ENCODE measurements around the gene RPS26.

The RPS26 gene

DNA sequence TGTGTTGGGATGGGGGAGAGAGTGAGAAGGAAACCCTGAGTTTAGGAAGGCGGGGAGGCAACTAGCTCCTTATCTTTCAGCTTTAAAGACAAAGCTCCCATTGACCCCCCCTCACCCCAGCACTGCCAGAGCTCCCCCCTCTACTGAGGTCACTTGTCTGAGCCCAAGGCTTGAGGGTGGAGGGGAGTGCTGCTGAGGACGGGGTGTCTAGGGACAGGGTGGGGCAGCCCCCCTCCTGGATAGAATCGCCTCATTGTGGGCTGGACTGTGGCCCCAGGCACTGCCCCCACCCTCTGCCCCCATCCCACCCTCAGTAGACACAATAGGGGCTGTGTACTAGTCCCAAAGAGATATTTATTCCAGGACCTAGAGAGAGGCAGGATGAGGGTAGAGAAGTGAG lies 41.2 kb downstream of the RPS26 start:
- H3K36me3 ChIP-seq (replicated peaks; ENCODE audit: insufficient read depth, low read length): no peaks in the 10 kb centered on the region
- DNase-seq: no peak
- no peaks in the 10 kb centered on the region for H3K4me1 ChIP-seq (ENCODE audit: low read length)
- peaks cover 8% of the 10 kb centered on the region for H3F3A ChIP-seq (ENCODE audit: insufficient read depth, low read length)
- no peak overlapping the region for H3K9ac ChIP-seq (ENCODE audit: low read length)
- H3K9me3 ChIP-seq (replicated peaks; ENCODE audit: insufficient read depth, low read length): no peaks in the 10 kb centered on the region
- H3K4me2 ChIP-seq (ENCODE audit: low read depth, low read length): no peak overlapping the region
- no peak overlapping the region for H2AFZ ChIP-seq (ENCODE audit: low read length)
- no peaks in the 10 kb centered on the region for H3K79me2 ChIP-seq (ENCODE audit: low read length)
- H3K4me3 ChIP-seq (ENCODE audit: low read length): no peak overlapping the region
- peaks cover 29% of the 10 kb centered on the region for H3K27me3 ChIP-seq (replicated peaks; ENCODE audit: insufficient read depth, low read length)
- no peak for TF ChIP-seq EZH2 (optimal IDR thresholded peaks at IDR 0.05; ENCODE audit: low read depth, low read length)
- TF ChIP-seq, protein P1, sequence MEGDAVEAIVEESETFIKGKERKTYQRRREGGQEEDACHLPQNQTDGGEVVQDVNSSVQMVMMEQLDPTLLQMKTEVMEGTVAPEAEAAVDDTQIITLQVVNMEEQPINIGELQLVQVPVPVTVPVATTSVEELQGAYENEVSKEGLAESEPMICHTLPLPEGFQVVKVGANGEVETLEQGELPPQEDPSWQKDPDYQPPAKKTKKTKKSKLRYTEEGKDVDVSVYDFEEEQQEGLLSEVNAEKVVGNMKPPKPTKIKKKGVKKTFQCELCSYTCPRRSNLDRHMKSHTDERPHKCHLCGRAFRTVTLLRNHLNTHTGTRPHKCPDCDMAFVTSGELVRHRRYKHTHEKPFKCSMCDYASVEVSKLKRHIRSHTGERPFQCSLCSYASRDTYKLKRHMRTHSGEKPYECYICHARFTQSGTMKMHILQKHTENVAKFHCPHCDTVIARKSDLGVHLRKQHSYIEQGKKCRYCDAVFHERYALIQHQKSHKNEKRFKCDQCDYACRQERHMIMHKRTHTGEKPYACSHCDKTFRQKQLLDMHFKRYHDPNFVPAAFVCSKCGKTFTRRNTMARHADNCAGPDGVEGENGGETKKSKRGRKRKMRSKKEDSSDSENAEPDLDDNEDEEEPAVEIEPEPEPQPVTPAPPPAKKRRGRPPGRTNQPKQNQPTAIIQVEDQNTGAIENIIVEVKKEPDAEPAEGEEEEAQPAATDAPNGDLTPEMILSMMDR (IDR thresholded peaks at IDR 0.05; ENCODE audit: low read length): no peak
- TF ChIP-seq EZH2phosphoT487 (IDR thresholded peaks at IDR 0.05; ENCODE audit: low read length): no peak
- H4K20me1 ChIP-seq (ENCODE audit: insufficient read depth, low read length): no peaks in the 10 kb centered on the region
- H3K9me2 ChIP-seq (replicated peaks; ENCODE audit: insufficient read depth, low read length): no peaks in the 10 kb centered on the region
- no peak overlapping the region for H3K27ac ChIP-seq (ENCODE audit: low read length)

DNA sequence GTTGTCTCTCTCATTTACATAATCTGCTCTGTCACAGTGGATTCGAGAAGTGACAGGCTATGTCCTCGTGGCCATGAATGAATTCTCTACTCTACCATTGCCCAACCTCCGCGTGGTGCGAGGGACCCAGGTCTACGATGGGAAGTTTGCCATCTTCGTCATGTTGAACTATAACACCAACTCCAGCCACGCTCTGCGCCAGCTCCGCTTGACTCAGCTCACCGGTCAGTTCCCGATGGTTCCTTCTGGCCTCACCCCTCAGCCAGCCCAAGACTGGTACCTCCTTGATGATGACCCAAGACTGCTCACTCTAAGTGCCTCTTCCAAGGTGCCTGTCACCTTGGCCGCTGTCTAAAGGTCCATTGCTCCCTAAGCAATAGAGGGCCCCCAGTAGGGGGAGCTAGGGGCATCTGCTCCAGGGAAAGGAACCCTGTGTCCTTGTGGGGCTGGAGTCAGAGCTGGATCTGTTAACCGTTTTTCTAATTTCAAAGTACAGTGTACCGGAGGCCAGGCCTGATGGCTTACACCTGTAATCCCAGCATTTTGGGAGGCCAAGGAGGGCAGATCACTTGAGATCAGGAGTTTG lies 43.3 kb downstream of the RPS26 start:
- no peaks in the 10 kb centered on the region for H3F3A ChIP-seq (ENCODE audit: insufficient read depth, low read length)
- no peak overlapping the region for H3K4me2 ChIP-seq (ENCODE audit: low read depth, low read length)
- DNase-seq: no peak
- H3K79me2 ChIP-seq (ENCODE audit: low read length): no peaks in the 10 kb centered on the region
- peaks cover 29% of the 10 kb centered on the region for H3K27me3 ChIP-seq (replicated peaks; ENCODE audit: insufficient read depth, low read length)
- no peaks in the 10 kb centered on the region for H3K9me2 ChIP-seq (replicated peaks; ENCODE audit: insufficient read depth, low read length)
- H3K4me1 ChIP-seq (ENCODE audit: low read length): no peaks in the 10 kb centered on the region
- no peak overlapping the region for H2AFZ ChIP-seq (ENCODE audit: low read length)
- no peaks in the 10 kb centered on the region for H3K9me3 ChIP-seq (replicated peaks; ENCODE audit: insufficient read depth, low read length)
- no peak for TF ChIP-seq EZH2phosphoT487 (IDR thresholded peaks at IDR 0.05; ENCODE audit: low read length)
- TF ChIP-seq, protein P1 (IDR thresholded peaks at IDR 0.05; ENCODE audit: low read length): peak; percentile 35
- H3K27ac ChIP-seq (ENCODE audit: low read length): no peak overlapping the region
- no peaks in the 10 kb centered on the region for H4K20me1 ChIP-seq (ENCODE audit: insufficient read depth, low read length)
- no peak overlapping the region for H3K9ac ChIP-seq (ENCODE audit: low read length)
- no peak overlapping the region for H3K4me3 ChIP-seq (ENCODE audit: low read length)
- no peaks in the 10 kb centered on the region for H3K36me3 ChIP-seq (replicated peaks; ENCODE audit: insufficient read depth, low read length)

DNA sequence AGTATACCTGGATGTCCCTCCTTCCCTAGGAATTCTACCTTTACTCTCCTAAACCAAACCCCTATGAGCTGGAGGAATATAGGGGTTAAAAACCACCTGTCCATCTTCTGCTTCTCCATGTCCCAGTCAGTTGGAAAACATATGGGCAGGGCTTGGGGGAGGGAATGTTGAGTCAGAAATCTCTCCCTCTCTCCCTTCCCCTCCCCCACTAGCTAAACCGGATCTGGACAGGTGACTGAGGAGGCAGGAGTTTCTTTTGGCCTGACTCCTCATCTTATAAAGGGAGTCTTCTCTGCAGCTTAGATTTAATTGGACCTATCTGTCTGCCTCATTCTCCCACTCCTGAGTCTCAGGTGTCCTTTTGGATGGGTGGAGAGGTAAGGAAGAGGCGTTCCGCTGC lies 44.4 kb downstream of the RPS26 start:
- Histone ChIP-seq H3F3A (ENCODE audit: insufficient read depth, low read length) (no peaks in the 10 kb centered on the region), H3K9me3 (replicated peaks; ENCODE audit: insufficient read depth, low read length) (no peaks in the 10 kb centered on the region), H3K27ac (ENCODE audit: low read length) (no peak overlapping the region), H3K9me2 (replicated peaks; ENCODE audit: insufficient read depth, low read length) (no peaks in the 10 kb centered on the region), H3K79me2 (ENCODE audit: low read length) (no peaks in the 10 kb centered on the region), H3K4me2 (ENCODE audit: low read depth, low read length) (no peak overlapping the region), H3K9ac (ENCODE audit: low read length) (no peak overlapping the region), H2AFZ (ENCODE audit: low read length) (no peak overlapping the region), H3K4me1 (ENCODE audit: low read length) (no peaks in the 10 kb centered on the region), H4K20me1 (ENCODE audit: insufficient read depth, low read length) (no peaks in the 10 kb centered on the region), H3K27me3 (replicated peaks; ENCODE audit: insufficient read depth, low read length) (peaks cover 20% of the 10 kb centered on the region; the same call in 1 of the 2 replicates), H3K36me3 (replicated peaks; ENCODE audit: insufficient read depth, low read length) (no peaks in the 10 kb centered on the region), H3K4me3 (ENCODE audit: low read length) (no peak overlapping the region)
- TF ChIP-seq EZH2 (optimal IDR thresholded peaks at IDR 0.05; ENCODE audit: low read depth, low read length): no peak
- TF ChIP-seq, protein P1 (IDR thresholded peaks at IDR 0.05; ENCODE audit: low read length): no peak
- no peak for TF ChIP-seq EZH2phosphoT487 (IDR thresholded peaks at IDR 0.05; ENCODE audit: low read length)
- no peak for DNase-seq

Data from MM.1S (cell line).